HepG2 (cell line): ENCODE measurements around the gene SCYGR6. TPM values are rescaled to one million over a fixed set of nuclear protein-coding genes. Genes with fewer than 3 reads are reported as not detected.
A peak's percentile ranks its signal among the peaks of the same experiment; 100 is the strongest.

ENCODE experiments used
- CBX2 ChIP-seq, 2 experiments: fragments of 200-600 bp in 1 of 2; sonication (generic); formaldehyde crosslinking in 1 of 2; IDR thresholded peaks; 2 replicates each; pipeline versions ENCODE4 v1.7.0 to v1.8.1; 2018 to 2022; ENCODE audit warnings: low read depth in 2 of 2, low read length in 1 of 2, mild to moderate bottlenecking in 1 of 2, missing genetic modification reagents in 1 of 2
- MED1 ChIP-seq: sonication (generic); formaldehyde crosslinking; IDR thresholded peaks from 2 replicates; pipeline ENCODE4 v1.4.0; 2020; ENCODE audit warnings: missing genetic modification reagents
- NFATC3 ChIP-seq: sonication (generic); formaldehyde crosslinking; IDR thresholded peaks from 2 replicates; pipeline ENCODE4 v1.5.1; 2020; ENCODE audit warnings: mild to moderate bottlenecking, missing genetic modification reagents
- SOX5 ChIP-seq: IDR thresholded peaks from 2 replicates; pipeline ENCODE4 v1.6.1; 2016; ENCODE audit warnings: borderline replicate concordance
- SP2 ChIP-seq: sonication (generic); formaldehyde crosslinking; IDR thresholded peaks from 2 replicates; pipeline ENCODE4 v1.5.1; 2020; ENCODE audit warnings: mild to moderate bottlenecking, missing genetic modification reagents
- ZFP62 ChIP-seq: sonication (generic); formaldehyde crosslinking; IDR thresholded peaks from 2 replicates; pipeline ENCODE4 v1.4.0; 2020; ENCODE audit warnings: missing genetic modification reagents
- ZNF296 ChIP-seq: sonication (generic); formaldehyde crosslinking; conservative IDR thresholded peaks from 2 replicates; pipeline ENCODE4 v1.5.0; 2020; ENCODE audit warnings: mild to moderate bottlenecking, missing genetic modification reagents
- ZNF503 ChIP-seq: sonication (generic); formaldehyde crosslinking; IDR thresholded peaks from 2 replicates; pipeline ENCODE4 v1.4.0; 2020; ENCODE audit warnings: missing genetic modification reagents
- ZNF609 ChIP-seq: sonication (generic); formaldehyde crosslinking; IDR thresholded peaks from 2 replicates; pipeline ENCODE4 v1.4.0; 2020; ENCODE audit warnings: mild to moderate bottlenecking, missing genetic modification reagents, borderline replicate concordance
- ZSCAN9 ChIP-seq: IDR thresholded peaks from 2 replicates; pipeline ENCODE4 v1.6.1; 2016; ENCODE audit warnings: borderline replicate concordance
- polyA plus RNA-seq, 8 experiments: library from polyadenylated mRNA; depleted of rRNA in 3 of 8; stranded (reverse) in 7 of 8; unstranded in 1 of 8; fragments of >200 nt; fragmentation: Illumina TruSeq in 4 of 8; extraction: Trizol in 4 of 8; gene quantifications; 2 replicates each; pipeline versions ENCODE4 v1.2.1 to v1.2.3, GENCODE V29; 2011 to 2016; ENCODE audit warnings: low read depth in 4 of 8, missing spikeins in 1 of 8, mixed read lengths in 1 of 8; ENCODE audit not compliant: insufficient read depth in 1 of 8
- total RNA-seq, 5 experiments: library from RNA; depleted of rRNA; stranded (reverse); fragments of >200 nt; fragmentation: Illumina TruSeq; extraction: Trizol; gene quantifications; 2 replicates each; pipeline ENCODE4 v1.2.3, GENCODE V29; 2016; ENCODE audit warnings: low read depth in 1 of 5
- TF ChIP-seq, protein P1 (sequence below): sonication (generic); formaldehyde crosslinking; IDR thresholded peaks from 2 replicates; pipeline ENCODE4 v1.4.0; 2020; ENCODE audit warnings: mild to moderate bottlenecking, missing genetic modification reagents
- TF ChIP-seq, protein P2 (sequence below): IDR thresholded peaks from 2 replicates; pipeline ENCODE4 v1.6.1; 2016
- TF ChIP-seq, protein P3 (sequence below): sonication (generic); formaldehyde crosslinking; IDR thresholded peaks from 2 replicates; pipeline ENCODE4 v1.4.0; 2020; ENCODE audit warnings: missing genetic modification reagents

The SCYGR6 gene
- total and polyA plus RNA-seq, 2 of the 13 experiments (the other 11 are each of a cell fraction or from before 2014, with no cell fraction given): not detected

GRCh38 chr2:227774011-227774624 lies 49.6 kb upstream of the SCYGR6 start (continued):
- TF ChIP-seq, protein P1, sequence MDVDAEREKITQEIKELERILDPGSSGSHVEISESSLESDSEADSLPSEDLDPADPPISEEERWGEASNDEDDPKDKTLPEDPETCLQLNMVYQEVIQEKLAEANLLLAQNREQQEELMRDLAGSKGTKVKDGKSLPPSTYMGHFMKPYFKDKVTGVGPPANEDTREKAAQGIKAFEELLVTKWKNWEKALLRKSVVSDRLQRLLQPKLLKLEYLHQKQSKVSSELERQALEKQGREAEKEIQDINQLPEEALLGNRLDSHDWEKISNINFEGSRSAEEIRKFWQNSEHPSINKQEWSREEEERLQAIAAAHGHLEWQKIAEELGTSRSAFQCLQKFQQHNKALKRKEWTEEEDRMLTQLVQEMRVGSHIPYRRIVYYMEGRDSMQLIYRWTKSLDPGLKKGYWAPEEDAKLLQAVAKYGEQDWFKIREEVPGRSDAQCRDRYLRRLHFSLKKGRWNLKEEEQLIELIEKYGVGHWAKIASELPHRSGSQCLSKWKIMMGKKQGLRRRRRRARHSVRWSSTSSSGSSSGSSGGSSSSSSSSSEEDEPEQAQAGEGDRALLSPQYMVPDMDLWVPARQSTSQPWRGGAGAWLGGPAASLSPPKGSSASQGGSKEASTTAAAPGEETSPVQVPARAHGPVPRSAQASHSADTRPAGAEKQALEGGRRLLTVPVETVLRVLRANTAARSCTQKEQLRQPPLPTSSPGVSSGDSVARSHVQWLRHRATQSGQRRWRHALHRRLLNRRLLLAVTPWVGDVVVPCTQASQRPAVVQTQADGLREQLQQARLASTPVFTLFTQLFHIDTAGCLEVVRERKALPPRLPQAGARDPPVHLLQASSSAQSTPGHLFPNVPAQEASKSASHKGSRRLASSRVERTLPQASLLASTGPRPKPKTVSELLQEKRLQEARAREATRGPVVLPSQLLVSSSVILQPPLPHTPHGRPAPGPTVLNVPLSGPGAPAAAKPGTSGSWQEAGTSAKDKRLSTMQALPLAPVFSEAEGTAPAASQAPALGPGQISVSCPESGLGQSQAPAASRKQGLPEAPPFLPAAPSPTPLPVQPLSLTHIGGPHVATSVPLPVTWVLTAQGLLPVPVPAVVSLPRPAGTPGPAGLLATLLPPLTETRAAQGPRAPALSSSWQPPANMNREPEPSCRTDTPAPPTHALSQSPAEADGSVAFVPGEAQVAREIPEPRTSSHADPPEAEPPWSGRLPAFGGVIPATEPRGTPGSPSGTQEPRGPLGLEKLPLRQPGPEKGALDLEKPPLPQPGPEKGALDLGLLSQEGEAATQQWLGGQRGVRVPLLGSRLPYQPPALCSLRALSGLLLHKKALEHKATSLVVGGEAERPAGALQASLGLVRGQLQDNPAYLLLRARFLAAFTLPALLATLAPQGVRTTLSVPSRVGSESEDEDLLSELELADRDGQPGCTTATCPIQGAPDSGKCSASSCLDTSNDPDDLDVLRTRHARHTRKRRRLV: no peak
- TF ChIP-seq MED1: peak; percentile 59
- TF ChIP-seq CBX2 (IDR thresholded peaks at IDR 0.05; ENCODE audit: low read depth, low read length): no peak
- TF ChIP-seq CBX2 (CRISPR knock-in tag; IDR thresholded peaks at IDR 0.05; ENCODE audit: low read depth): no peak
- TF ChIP-seq NFATC3 (CRISPR knock-in tag): no peak
- TF ChIP-seq SOX5: peak; percentile 40; the same call in 1 of the 2 replicates
- TF ChIP-seq, protein P2, sequence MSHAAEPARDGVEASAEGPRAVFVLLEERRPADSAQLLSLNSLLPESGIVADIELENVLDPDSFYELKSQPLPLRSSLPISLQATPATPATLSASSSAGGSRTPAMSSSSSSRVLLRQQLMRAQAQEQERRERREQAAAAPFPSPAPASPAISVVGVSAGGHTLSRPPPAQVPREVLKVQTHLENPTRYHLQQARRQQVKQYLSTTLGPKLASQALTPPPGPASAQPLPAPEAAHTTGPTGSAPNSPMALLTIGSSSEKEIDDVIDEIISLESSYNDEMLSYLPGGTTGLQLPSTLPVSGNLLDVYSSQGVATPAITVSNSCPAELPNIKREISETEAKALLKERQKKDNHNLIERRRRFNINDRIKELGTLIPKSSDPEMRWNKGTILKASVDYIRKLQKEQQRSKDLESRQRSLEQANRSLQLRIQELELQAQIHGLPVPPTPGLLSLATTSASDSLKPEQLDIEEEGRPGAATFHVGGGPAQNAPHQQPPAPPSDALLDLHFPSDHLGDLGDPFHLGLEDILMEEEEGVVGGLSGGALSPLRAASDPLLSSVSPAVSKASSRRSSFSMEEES (CRISPR knock-in tag): no peak
- TF ChIP-seq, protein P3, sequence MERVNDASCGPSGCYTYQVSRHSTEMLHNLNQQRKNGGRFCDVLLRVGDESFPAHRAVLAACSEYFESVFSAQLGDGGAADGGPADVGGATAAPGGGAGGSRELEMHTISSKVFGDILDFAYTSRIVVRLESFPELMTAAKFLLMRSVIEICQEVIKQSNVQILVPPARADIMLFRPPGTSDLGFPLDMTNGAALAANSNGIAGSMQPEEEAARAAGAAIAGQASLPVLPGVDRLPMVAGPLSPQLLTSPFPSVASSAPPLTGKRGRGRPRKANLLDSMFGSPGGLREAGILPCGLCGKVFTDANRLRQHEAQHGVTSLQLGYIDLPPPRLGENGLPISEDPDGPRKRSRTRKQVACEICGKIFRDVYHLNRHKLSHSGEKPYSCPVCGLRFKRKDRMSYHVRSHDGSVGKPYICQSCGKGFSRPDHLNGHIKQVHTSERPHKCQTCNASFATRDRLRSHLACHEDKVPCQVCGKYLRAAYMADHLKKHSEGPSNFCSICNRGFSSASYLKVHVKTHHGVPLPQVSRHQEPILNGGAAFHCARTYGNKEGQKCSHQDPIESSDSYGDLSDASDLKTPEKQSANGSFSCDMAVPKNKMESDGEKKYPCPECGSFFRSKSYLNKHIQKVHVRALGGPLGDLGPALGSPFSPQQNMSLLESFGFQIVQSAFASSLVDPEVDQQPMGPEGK: no peak
- TF ChIP-seq ZFP62: no peak
- TF ChIP-seq ZSCAN9: no peak
- TF ChIP-seq ZNF609 (CRISPR knock-in tag): no peak
- no peak for TF ChIP-seq ZNF503
- TF ChIP-seq ZNF296 (CRISPR knock-in tag): no peak
- no peak for TF ChIP-seq SP2 (CRISPR knock-in tag)
